WTC11 (cell line): ENCODE data around the gene ZFHX3. TPM values are rescaled to one million over a fixed set of nuclear protein-coding genes. Genes with fewer than 3 reads are reported as not detected.

Experiments
- ATAC-seq: fragments of 200-7000 bp; cut with Tn5 transposase; 2 replicates; pipeline ENCODE4 v1.10.0; 2021; ENCODE audit warnings: mild to moderate bottlenecking, moderate library complexity
- CTCF ChIA-PET: fragments of 300-600 bp; sonication (Branson Sonifier 250); formaldehyde crosslinking; loops from one replicate; lab custom pipeline; 2021; ENCODE audit warnings: antibody characterized with exemption; lab: Charles Lee
- POLR2A ChIA-PET: fragments of 350-600 bp; sonication (Branson Sonifier 250); formaldehyde crosslinking; loops from one replicate; lab custom pipeline; 2021; ENCODE audit warnings: antibody characterized with exemption; lab: Charles Lee
- DNase-seq: peaks from one replicate; pipeline ENCODE4 v3.0.0; 2021; ENCODE audit warnings: low spot score
- H3K27ac Mint-ChIP-seq: 2 replicates; pipeline ENCODE4 v1.8.0; 2021; ENCODE audit warnings: mixed read lengths
- H3K27me3 Mint-ChIP-seq: 2 replicates; pipeline ENCODE4 v1.8.0; 2021; ENCODE audit warnings: low read depth, mild to moderate bottlenecking, moderate library complexity, mixed read lengths
- H3K36me3 Mint-ChIP-seq: 2 replicates; pipeline ENCODE4 v1.8.0; 2021; ENCODE audit warnings: mixed read lengths
- H3K4me1 Mint-ChIP-seq: 2 replicates; pipeline ENCODE4 v1.8.0; 2022; ENCODE audit warnings: mixed read lengths
- H3K4me3 Mint-ChIP-seq: 2 replicates; pipeline ENCODE4 v1.8.0; 2021; ENCODE audit warnings: mild to moderate bottlenecking, moderate library complexity, mixed read lengths
- H3K9me3 Mint-ChIP-seq: 2 replicates; pipeline ENCODE4 v1.8.0; 2021; ENCODE audit warnings: mixed read lengths
- CREB1 ChIP-seq: sonication (generic); formaldehyde crosslinking; IDR thresholded peaks from 2 replicates; pipeline ENCODE4 v1.8.0; 2023; ENCODE audit warnings: mild to moderate bottlenecking, missing genetic modification reagents
- EMX1 ChIP-seq: fragments of 250-450 bp; sonication (Bioruptor Pico); IDR thresholded peaks from 2 replicates; pipeline ENCODE4 v1.8.0; 2021; ENCODE audit warnings: mild to moderate bottlenecking
- FOXK1 ChIP-seq: sonication (generic); formaldehyde crosslinking; IDR thresholded peaks from 2 replicates; pipeline ENCODE4 v1.8.0; 2022; ENCODE audit warnings: mild to moderate bottlenecking, moderate library complexity, missing genetic modification reagents
- GABPB1 ChIP-seq: sonication (generic); formaldehyde crosslinking; IDR thresholded peaks from 2 replicates; pipeline ENCODE4 v1.8.1; 2023; ENCODE audit warnings: mild to moderate bottlenecking, missing genetic modification reagents
- GTF2I ChIP-seq: fragments of 250-450 bp; sonication (Bioruptor Pico); conservative IDR thresholded peaks from 2 replicates; pipeline ENCODE4 v1.4.0; 2021; ENCODE audit warnings: mild to moderate bottlenecking
- MXD4 ChIP-seq: fragments of 250-450 bp; sonication (Bioruptor Pico); IDR thresholded peaks from 2 replicates; pipeline ENCODE4 v1.8.0; 2021; ENCODE audit warnings: mild to moderate bottlenecking, moderate library complexity, borderline replicate concordance
- NFATC4 ChIP-seq: fragments of 250-450 bp; sonication (Bioruptor Pico); IDR thresholded peaks from 2 replicates; pipeline ENCODE4 v1.9.0; 2021; ENCODE audit warnings: mild to moderate bottlenecking
- NR3C1 ChIP-seq: sonication (generic); formaldehyde crosslinking; conservative IDR thresholded peaks from 2 replicates; pipeline ENCODE4 v1.8.1; 2023; ENCODE audit warnings: low read depth, mild to moderate bottlenecking, missing genetic modification reagents
- SMAD3 ChIP-seq: sonication (generic); formaldehyde crosslinking; IDR thresholded peaks from 2 replicates; pipeline ENCODE4 v1.8.0; 2022; ENCODE audit warnings: missing genetic modification reagents, mild to moderate bottlenecking, borderline replicate concordance
- SOX15 ChIP-seq: fragments of 250-450 bp; sonication (Bioruptor Pico); IDR thresholded peaks from 2 replicates; pipeline ENCODE4 v1.9.0; 2021; ENCODE audit warnings: mild to moderate bottlenecking
- SP1 ChIP-seq: sonication (generic); formaldehyde crosslinking; conservative IDR thresholded peaks from 2 replicates; pipeline ENCODE4 v1.8.1; 2022; ENCODE audit warnings: missing genetic modification reagents
- TEAD1 ChIP-seq: sonication (generic); formaldehyde crosslinking; IDR thresholded peaks from 2 replicates; pipeline ENCODE4 v1.8.0; 2022; ENCODE audit warnings: mild to moderate bottlenecking, missing genetic modification reagents
- TP53 ChIP-seq: sonication (generic); formaldehyde crosslinking; IDR thresholded peaks from 2 replicates; pipeline ENCODE4 v1.8.1; 2023; ENCODE audit warnings: mild to moderate bottlenecking, missing genetic modification reagents
- ZNF219 ChIP-seq: sonication (generic); formaldehyde crosslinking; IDR thresholded peaks from 2 replicates; pipeline ENCODE4 v1.8.0; 2023; ENCODE audit warnings: missing genetic modification reagents, mild to moderate bottlenecking, borderline replicate concordance
- ZNF416 ChIP-seq: fragments of 250-450 bp; sonication (Bioruptor Pico); IDR thresholded peaks from 2 replicates; pipeline ENCODE4 v1.9.0; 2021; ENCODE audit warnings: mild to moderate bottlenecking, inconsistent platforms
- ZNF423 ChIP-seq: fragments of 250-450 bp; sonication (Bioruptor Pico); IDR thresholded peaks from 2 replicates; pipeline ENCODE4 v2.1.2; 2022; ENCODE audit warnings: mild to moderate bottlenecking, moderate library complexity
- total RNA-seq: library from RNA; stranded (reverse); gene quantifications from 3 replicates; pipeline ENCODE4 v1.2.3, GENCODE V29; 2021
- TF ChIP-seq, protein P1 (sequence below): sonication (generic); formaldehyde crosslinking; IDR thresholded peaks from 2 replicates; pipeline ENCODE4 v1.8.1; 2023; ENCODE audit warnings: mild to moderate bottlenecking, missing genetic modification reagents, borderline replicate concordance
- TF ChIP-seq, protein P2 (sequence below): sonication (generic); formaldehyde crosslinking; IDR thresholded peaks from 2 replicates; pipeline ENCODE4 v1.8.1; 2023; ENCODE audit warnings: mild to moderate bottlenecking, missing genetic modification reagents
- TF ChIP-seq, protein P3 (sequence below): sonication (generic); formaldehyde crosslinking; IDR thresholded peaks from 2 replicates; pipeline ENCODE4 v1.8.1; 2023; ENCODE audit warnings: mild to moderate bottlenecking, moderate library complexity, missing genetic modification reagents
- TF ChIP-seq, protein P4 (sequence below): fragments of 250-450 bp; sonication (Bioruptor Pico); IDR thresholded peaks from 2 replicates; pipeline ENCODE4 v1.9.0; 2021; ENCODE audit warnings: mild to moderate bottlenecking
- TF ChIP-seq, protein P5 (sequence below): fragments of 250-450 bp; sonication (Bioruptor Pico); IDR thresholded peaks from 2 replicates; pipeline ENCODE4 v1.9.0; 2021; ENCODE audit warnings: mild to moderate bottlenecking
- TF ChIP-seq, protein P6 (sequence below): sonication (generic); formaldehyde crosslinking; IDR thresholded peaks from 2 replicates; pipeline ENCODE4 v1.8.0; 2022; ENCODE audit warnings: mild to moderate bottlenecking, missing genetic modification reagents

ZFHX3 gene
- total RNA-seq, 1 experiment from 2014 or later, result 5.7 TPM

DNA sequence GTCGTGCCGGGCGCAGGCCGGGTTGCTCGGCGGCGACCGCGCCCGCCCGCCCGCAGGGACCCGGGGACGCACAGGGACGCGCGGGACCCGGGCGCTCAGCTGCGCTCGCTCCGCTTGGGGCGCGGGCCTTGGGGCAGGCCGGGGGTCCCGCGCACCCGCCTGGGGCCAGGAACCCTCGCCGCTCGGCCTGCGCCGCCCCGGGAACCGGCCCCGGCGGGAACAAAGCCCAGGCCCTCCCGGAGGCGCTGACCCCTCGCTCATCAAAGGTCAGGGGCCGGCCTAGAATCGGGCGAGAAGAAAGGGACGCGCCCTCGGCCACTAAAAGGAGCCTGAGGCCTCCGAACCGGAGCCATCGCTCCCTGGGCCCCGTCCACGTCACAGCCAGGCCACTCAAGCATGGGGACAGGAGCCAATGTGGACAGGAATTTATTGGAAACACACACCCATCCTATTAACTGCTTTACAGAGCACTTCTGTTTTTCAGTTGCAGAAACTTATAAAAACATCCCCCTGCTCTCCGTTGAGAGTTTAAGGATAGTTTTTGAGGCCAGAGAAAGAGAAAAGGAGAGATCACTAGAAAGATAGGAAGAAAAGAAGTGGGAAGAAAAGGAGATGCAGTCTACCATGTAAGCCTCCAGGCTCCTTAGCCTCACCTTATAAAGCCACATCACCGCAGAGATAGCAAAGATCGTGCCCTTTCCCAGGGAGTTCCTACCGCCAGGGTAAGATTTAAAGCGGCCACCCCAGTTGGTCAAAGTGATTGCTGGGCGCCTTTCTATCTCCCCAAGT is 558 bp upstream of the ZFHX3 start:
- H3K4me1 Mint-ChIP-seq, result peaks cover 47% of the 10 kb centered on the region
- ChIA-PET POLR2A (no interaction called here), CTCF (interaction anchor here (1.1 to 2.1 kb wide), 5 partner anchors 12 to 216 kb away, joined by 3 to 9 read pairs (median 4); no protein-coding TSS in a partner anchor)
- DNase-seq, result no peak
- TF ChIP-seq GABPB1 (CRISPR knock-in tag) (0 out of 2 replicates have a peak, but pooled peaks have one; percentile 40), SMAD3 (CRISPR knock-in tag) (no peak), ZNF219 (CRISPR knock-in tag) (no peak)
- no peak overlapping the region for H3K27ac Mint-ChIP-seq
- no peak; the same call in 1 of the 2 replicates for ATAC-seq
- no peaks in the 10 kb centered on the region for H3K36me3 Mint-ChIP-seq
- no peaks in the 10 kb centered on the region for H3K9me3 Mint-ChIP-seq
- peak overlapping the region; percentile 62 for H3K4me3 Mint-ChIP-seq
- peaks cover 41% of the 10 kb centered on the region for H3K27me3 Mint-ChIP-seq

DNA sequence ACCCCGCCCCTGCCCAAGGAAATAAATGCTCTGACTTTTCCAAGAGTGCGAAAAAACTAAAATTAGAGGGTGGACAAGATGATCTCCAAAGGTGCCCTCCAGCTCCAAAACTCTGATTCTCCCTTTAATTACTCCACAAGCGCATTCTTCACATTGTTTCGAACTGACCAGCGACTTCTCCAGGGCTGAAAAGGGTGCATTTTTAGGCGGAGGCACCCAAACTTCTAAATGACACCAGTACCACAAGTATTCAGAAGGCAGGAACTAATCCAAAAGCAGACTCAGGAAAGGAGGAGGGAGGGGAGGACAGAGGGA is 750 bp downstream of the ZFHX3 start:
- DNase-seq, result no peak
- no peak for TF ChIP-seq FOXK1 (CRISPR knock-in tag)
- no peak for TF ChIP-seq SOX15 (CRISPR knock-in tag)
- TF ChIP-seq TEAD1 (CRISPR knock-in tag), result no peak
- TF ChIP-seq, protein P1, sequence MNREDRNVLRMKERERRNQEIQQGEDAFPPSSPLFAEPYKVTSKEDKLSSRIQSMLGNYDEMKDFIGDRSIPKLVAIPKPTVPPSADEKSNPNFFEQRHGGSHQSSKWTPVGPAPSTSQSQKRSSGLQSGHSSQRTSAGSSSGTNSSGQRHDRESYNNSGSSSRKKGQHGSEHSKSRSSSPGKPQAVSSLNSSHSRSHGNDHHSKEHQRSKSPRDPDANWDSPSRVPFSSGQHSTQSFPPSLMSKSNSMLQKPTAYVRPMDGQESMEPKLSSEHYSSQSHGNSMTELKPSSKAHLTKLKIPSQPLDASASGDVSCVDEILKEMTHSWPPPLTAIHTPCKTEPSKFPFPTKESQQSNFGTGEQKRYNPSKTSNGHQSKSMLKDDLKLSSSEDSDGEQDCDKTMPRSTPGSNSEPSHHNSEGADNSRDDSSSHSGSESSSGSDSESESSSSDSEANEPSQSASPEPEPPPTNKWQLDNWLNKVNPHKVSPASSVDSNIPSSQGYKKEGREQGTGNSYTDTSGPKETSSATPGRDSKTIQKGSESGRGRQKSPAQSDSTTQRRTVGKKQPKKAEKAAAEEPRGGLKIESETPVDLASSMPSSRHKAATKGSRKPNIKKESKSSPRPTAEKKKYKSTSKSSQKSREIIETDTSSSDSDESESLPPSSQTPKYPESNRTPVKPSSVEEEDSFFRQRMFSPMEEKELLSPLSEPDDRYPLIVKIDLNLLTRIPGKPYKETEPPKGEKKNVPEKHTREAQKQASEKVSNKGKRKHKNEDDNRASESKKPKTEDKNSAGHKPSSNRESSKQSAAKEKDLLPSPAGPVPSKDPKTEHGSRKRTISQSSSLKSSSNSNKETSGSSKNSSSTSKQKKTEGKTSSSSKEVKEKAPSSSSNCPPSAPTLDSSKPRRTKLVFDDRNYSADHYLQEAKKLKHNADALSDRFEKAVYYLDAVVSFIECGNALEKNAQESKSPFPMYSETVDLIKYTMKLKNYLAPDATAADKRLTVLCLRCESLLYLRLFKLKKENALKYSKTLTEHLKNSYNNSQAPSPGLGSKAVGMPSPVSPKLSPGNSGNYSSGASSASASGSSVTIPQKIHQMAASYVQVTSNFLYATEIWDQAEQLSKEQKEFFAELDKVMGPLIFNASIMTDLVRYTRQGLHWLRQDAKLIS (CRISPR knock-in tag), result no peak
- no peak for TF ChIP-seq NFATC4 (CRISPR knock-in tag)
- no peak for TF ChIP-seq ZNF423 (CRISPR knock-in tag)
- no peak for ATAC-seq
- Mint-ChIP-seq H3K27me3 (peaks cover 54% of the 10 kb centered on the region), H3K27ac (no peak overlapping the region; the same call in 1 of the 2 replicates), H3K36me3 (peaks cover 2% of the 10 kb centered on the region; the same call in 1 of the 2 replicates), H3K4me3 (peak overlapping the region; percentile 65), H3K9me3 (no peaks in the 10 kb centered on the region), H3K4me1 (peaks cover 60% of the 10 kb centered on the region)
- POLR2A ChIA-PET, result interaction anchor here (0.7 to 1.5 kb wide), 2 partner anchors 16 to 20 kb away, joined by 3 to 4 read pairs; no protein-coding TSS in a partner anchor
- CTCF ChIA-PET, result interaction anchor here (0.6 to 2.1 kb wide), 5 partner anchors 11 to 202 kb away, joined by 3 to 9 read pairs (median 4); no protein-coding TSS in a partner anchor

DNA sequence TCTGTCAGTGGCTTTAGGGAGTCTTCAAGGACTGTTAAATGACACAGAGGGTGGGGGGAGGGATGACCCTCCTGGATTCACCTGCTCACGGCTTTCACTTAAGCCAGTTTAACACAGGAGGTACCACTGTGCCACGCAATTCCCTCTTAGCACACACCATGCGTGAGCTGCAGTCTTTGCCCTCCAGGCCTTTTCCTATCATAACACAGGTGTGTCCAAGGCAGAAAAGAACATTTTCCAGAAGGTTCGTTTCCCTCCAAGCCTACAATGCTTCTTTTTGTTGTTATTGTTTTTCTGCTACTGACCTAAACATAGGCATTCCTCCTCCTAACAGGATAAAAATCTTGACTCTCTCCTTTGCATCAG is 1.1 kb downstream of the ZFHX3 start:
- H3K27me3 Mint-ChIP-seq, result peaks cover 58% of the 10 kb centered on the region
- H3K4me1 Mint-ChIP-seq, result peaks cover 63% of the 10 kb centered on the region
- no peak for DNase-seq
- H3K36me3 Mint-ChIP-seq, result peaks cover 2% of the 10 kb centered on the region; the same call in 1 of the 2 replicates
- H3K9me3 Mint-ChIP-seq, result no peaks in the 10 kb centered on the region
- peak overlapping the region; percentile 65 for H3K4me3 Mint-ChIP-seq
- ATAC-seq, result no peak
- H3K27ac Mint-ChIP-seq, result no peak overlapping the region; the same call in 1 of the 2 replicates
- CTCF ChIA-PET, result interaction anchor here (0.7 to 2.1 kb wide), 4 partner anchors 11 to 190 kb away, joined by 3 to 9 read pairs (median 4); no protein-coding TSS in a partner anchor
- POLR2A ChIA-PET, result interaction anchor here (0.7 to 1.5 kb wide), 2 partner anchors 16 to 20 kb away, joined by 3 to 4 read pairs; no protein-coding TSS in a partner anchor
- TF ChIP-seq, protein P2, sequence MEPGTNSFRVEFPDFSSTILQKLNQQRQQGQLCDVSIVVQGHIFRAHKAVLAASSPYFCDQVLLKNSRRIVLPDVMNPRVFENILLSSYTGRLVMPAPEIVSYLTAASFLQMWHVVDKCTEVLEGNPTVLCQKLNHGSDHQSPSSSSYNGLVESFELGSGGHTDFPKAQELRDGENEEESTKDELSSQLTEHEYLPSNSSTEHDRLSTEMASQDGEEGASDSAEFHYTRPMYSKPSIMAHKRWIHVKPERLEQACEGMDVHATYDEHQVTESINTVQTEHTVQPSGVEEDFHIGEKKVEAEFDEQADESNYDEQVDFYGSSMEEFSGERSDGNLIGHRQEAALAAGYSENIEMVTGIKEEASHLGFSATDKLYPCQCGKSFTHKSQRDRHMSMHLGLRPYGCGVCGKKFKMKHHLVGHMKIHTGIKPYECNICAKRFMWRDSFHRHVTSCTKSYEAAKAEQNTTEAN (CRISPR knock-in tag), result no peak
- TF ChIP-seq ZNF416 (CRISPR knock-in tag) (no peak), SP1 (CRISPR knock-in tag) (no peak), NR3C1 (no peak), CREB1 (CRISPR knock-in tag) (no peak), EMX1 (CRISPR knock-in tag) (no peak), TP53 (CRISPR knock-in tag) (no peak), MXD4 (CRISPR knock-in tag) (no peak), GTF2I (CRISPR knock-in tag) (no peak)
- TF ChIP-seq, protein P3, sequence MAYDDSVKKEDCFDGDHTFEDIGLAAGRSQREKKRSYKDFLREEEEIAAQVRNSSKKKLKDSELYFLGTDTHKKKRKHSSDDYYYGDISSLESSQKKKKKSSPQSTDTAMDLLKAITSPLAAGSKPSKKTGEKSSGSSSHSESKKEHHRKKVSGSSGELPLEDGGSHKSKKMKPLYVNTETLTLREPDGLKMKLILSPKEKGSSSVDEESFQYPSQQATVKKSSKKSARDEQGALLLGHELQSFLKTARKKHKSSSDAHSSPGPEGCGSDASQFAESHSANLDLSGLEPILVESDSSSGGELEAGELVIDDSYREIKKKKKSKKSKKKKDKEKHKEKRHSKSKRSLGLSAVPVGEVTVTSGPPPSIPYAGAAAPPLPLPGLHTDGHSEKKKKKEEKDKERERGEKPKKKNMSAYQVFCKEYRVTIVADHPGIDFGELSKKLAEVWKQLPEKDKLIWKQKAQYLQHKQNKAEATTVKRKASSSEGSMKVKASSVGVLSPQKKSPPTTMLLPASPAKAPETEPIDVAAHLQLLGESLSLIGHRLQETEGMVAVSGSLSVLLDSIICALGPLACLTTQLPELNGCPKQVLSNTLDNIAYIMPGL (CRISPR knock-in tag), result no peak
- TF ChIP-seq, protein P4, sequence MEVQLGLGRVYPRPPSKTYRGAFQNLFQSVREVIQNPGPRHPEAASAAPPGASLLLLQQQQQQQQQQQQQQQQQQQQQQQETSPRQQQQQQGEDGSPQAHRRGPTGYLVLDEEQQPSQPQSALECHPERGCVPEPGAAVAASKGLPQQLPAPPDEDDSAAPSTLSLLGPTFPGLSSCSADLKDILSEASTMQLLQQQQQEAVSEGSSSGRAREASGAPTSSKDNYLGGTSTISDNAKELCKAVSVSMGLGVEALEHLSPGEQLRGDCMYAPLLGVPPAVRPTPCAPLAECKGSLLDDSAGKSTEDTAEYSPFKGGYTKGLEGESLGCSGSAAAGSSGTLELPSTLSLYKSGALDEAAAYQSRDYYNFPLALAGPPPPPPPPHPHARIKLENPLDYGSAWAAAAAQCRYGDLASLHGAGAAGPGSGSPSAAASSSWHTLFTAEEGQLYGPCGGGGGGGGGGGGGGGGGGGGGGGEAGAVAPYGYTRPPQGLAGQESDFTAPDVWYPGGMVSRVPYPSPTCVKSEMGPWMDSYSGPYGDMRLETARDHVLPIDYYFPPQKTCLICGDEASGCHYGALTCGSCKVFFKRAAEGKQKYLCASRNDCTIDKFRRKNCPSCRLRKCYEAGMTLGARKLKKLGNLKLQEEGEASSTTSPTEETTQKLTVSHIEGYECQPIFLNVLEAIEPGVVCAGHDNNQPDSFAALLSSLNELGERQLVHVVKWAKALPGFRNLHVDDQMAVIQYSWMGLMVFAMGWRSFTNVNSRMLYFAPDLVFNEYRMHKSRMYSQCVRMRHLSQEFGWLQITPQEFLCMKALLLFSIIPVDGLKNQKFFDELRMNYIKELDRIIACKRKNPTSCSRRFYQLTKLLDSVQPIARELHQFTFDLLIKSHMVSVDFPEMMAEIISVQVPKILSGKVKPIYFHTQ (CRISPR knock-in tag), result no peak
- TF ChIP-seq, protein P5, sequence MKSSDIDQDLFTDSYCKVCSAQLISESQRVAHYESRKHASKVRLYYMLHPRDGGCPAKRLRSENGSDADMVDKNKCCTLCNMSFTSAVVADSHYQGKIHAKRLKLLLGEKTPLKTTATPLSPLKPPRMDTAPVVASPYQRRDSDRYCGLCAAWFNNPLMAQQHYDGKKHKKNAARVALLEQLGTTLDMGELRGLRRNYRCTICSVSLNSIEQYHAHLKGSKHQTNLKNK, result no peak
- TF ChIP-seq, protein P6, sequence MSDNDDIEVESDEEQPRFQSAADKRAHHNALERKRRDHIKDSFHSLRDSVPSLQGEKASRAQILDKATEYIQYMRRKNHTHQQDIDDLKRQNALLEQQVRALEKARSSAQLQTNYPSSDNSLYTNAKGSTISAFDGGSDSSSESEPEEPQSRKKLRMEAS (CRISPR knock-in tag), result no peak
